Adrenal gland (tissue), 12 donors: ENCODE data around the gene RBM7. TPM values are rescaled to one million over a fixed set of nuclear protein-coding genes. Genes with fewer than 3 reads are reported as not detected.

Experiments used
- DNase-seq, 7 donors: peaks; one replicate each; pipeline ENCODE4 v3.0.0-alpha.2; 2019 to 2020
- H3K27ac ChIP-seq, 5 donors: fragments of 200-600 bp; sonication (generic) in 4 of 5; 1 replicate in 3 of 5; 2 replicates in 2 of 5; pipeline versions ENCODE4 v1.5.1 to v1.8.0; 2016 to 2020; ENCODE audit warnings: mild to moderate bottlenecking in 1 of 5
- H3K27me3 ChIP-seq: fragments of 200-600 bp; 2 replicates; pipeline ENCODE4 v1.8.0; 2021
- H3K36me3 ChIP-seq, 2 donors: fragments of 200-600 bp; replicated peaks in 1 of 2; 1 replicate in 1 of 2; 2 replicates in 1 of 2; pipeline versions ENCODE4 v1.5.1 to v1.8.0; 2018 to 2022
- H3K4me1 ChIP-seq, 2 donors: fragments of 200-600 bp; replicated peaks in 1 of 2; 1 replicate in 1 of 2; 2 replicates in 1 of 2; pipeline versions ENCODE4 v1.5.1 to v1.8.0; 2018 to 2021
- H3K4me3 ChIP-seq, 4 donors: fragments of 200-600 bp; sonication (generic) in 3 of 4; one replicate each; pipeline ENCODE4 v1.5.1; 2016 to 2018
- H3K9me3 ChIP-seq, 3 donors: fragments of 200-600 bp; sonication (generic) in 1 of 3; replicated peaks in 1 of 3; 1 replicate in 2 of 3; 2 replicates in 1 of 3; pipeline versions ENCODE4 v1.5.1 to v1.8.0; 2016 to 2021
- POLR2A ChIP-seq, 2 donors: fragments of 450-650 bp; IDR thresholded peaks; one replicate each; pipeline ENCODE4 v1.6.1; 2017; ENCODE audit warnings: antibody characterized with exemption in 2 of 2, mild to moderate bottlenecking in 2 of 2, moderate library complexity in 1 of 2
- WGBS, 4 donors: extraction: QIAGEN DNeasy Blood & Tissue Kit in 2 of 4; methylation state at CpG; one replicate each; pipeline versions ENCODE4 v1.1.5 to v1.1.7; 2013 to 2017; 5-methylcytosine and 5-hydroxymethylcytosine counted together
- intact Hi-C, 2 donors: fragments of 100-400 bp; cut with DNase I; formaldehyde crosslinking; loops; one replicate each; pipeline versions ENCODE4 v1.14.1 to v1.15.0; 2022 to 2023
- polyA plus RNA-seq, 3 donors: library from polyadenylated mRNA; stranded (reverse); fragments of 200-250 nt in 2 of 3; fragments of 350-450 nt in 1 of 3; fragmentation: Illumina TruSeq in 1 of 3; extraction: RNeasy Lipid Tissue Mini Kit (QIAGEN cat#74804) in 1 of 3; gene quantifications; one replicate each; pipeline ENCODE4 v1.2.3, GENCODE V29; 2013 to 2014
- total RNA-seq, 9 donors: library from RNA; depleted of rRNA in 4 of 9; stranded (reverse); fragments of >200 nt in 4 of 9; fragments of 120-200 nt in 1 of 9; fragmentation: NEBNext Ultra II Directional in 1 of 9; extraction: Animal tissue kit (Norgen Biotek cat#: 25700) in 1 of 9; gene quantifications; one replicate each; pipeline versions ENCODE4 v1.1.0 to v1.2.4, GENCODE V29; 2013 to 2023
- TF ChIP-seq, protein P1 (sequence below), 6 experiments: fragments of 450-650 bp in 4 of 6; fragments of 200-600 bp in 2 of 6; sonication (generic) in 1 of 6; IDR thresholded peaks; 1 replicate in 5 of 6; 2 replicates in 1 of 6; pipeline versions ENCODE4 v1.5.1 to v1.8.0; 2016 to 2021; ENCODE audit warnings: antibody characterized with exemption in 6 of 6, mild to moderate bottlenecking in 2 of 6, moderate library complexity in 1 of 6
- donor health status: healthy with polysubstance abuse.
- donor health status: Bipolar disorder and iron deficiency.
- donor health status: DM: yes; HTN: yes; CAD: no.
- donor health status: DM: no; HTN: no; CAD: no.
- donor health status: DM: no; HTN: no; CAD: no.
- donor health status: DM: yes; HTN: yes; CAD: no.

RBM7 gene
- total and polyA plus RNA-seq, 12 donors, result 1.7 to 29.2 (median 18.8) TPM

DNA sequence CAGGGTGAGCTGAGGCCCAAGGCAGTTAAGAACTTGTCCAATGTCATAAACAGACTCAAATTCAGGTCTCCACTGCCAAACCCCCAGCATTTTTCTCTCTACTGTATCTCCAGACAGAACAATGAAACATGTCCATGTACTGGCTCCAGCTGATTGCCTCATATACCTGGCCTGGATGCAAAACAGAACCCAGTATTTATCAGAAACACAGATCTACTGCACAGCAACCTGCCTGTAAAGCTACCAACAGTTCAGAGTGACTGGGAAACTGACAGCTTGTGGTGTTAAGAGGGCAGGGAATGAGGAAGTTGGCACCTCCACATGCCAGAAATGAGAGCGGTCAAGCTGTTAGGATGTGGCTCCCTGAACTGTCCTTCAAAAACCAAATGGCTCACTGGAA, 41.8 kb upstream of the RBM7 start:
- no peaks in the 10 kb centered on the region for H3K36me3 ChIP-seq
- H3K9me3 ChIP-seq, result no peaks in the 10 kb centered on the region
- no peaks in the 10 kb centered on the region for H3K4me1 ChIP-seq
- DNase-seq, result no peak
- peaks cover 5% of the 10 kb centered on the region for H3K27me3 ChIP-seq
- H3K4me3 ChIP-seq, result no peak overlapping the region
- WGBS, 4 donors, result 58 to 83% (median 68%) methylated on average over 1 of the region's 1 CpG
- TF ChIP-seq, protein P1, sequence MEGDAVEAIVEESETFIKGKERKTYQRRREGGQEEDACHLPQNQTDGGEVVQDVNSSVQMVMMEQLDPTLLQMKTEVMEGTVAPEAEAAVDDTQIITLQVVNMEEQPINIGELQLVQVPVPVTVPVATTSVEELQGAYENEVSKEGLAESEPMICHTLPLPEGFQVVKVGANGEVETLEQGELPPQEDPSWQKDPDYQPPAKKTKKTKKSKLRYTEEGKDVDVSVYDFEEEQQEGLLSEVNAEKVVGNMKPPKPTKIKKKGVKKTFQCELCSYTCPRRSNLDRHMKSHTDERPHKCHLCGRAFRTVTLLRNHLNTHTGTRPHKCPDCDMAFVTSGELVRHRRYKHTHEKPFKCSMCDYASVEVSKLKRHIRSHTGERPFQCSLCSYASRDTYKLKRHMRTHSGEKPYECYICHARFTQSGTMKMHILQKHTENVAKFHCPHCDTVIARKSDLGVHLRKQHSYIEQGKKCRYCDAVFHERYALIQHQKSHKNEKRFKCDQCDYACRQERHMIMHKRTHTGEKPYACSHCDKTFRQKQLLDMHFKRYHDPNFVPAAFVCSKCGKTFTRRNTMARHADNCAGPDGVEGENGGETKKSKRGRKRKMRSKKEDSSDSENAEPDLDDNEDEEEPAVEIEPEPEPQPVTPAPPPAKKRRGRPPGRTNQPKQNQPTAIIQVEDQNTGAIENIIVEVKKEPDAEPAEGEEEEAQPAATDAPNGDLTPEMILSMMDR (IDR thresholded peaks at IDR 0.05), result no peak
- no peak for TF ChIP-seq POLR2A (IDR thresholded peaks at IDR 0.05)
- intact Hi-C loops, result loop anchor here in 1 of 2 donors (10.0 kb wide), 1 partner anchor 86 kb away; no protein-coding TSS in a partner anchor
- H3K27ac ChIP-seq, result no peak overlapping the region

DNA sequence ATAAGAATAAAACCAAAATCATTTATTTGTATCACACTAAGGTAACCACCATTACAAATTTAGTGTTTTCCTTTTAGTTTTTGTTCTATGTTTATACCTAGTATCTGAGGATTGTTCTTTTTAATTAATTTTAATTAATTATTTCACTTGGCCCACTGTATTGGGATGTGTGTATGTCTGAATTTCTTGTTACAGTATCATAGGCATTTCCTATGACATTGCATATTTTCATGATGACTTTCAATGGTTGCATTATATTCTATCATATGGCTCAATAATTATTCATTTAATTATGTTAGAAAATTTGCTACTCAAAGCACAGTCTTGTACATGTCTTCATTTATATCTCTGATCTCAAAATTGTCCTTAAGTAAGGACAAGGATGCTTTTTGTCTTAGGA, 41.1 kb upstream of the RBM7 start:
- no peaks in the 10 kb centered on the region for H3K4me1 ChIP-seq
- no peak for DNase-seq
- H3K36me3 ChIP-seq, result no peaks in the 10 kb centered on the region
- no peak overlapping the region for H3K27ac ChIP-seq
- no peak overlapping the region for H3K4me3 ChIP-seq
- H3K27me3 ChIP-seq, result peaks cover 5% of the 10 kb centered on the region
- intact Hi-C loops, result loop anchor here in 1 of 2 donors (10.0 kb wide), 1 partner anchor 85 kb away; no protein-coding TSS in a partner anchor
- H3K9me3 ChIP-seq, result no peaks in the 10 kb centered on the region
- TF ChIP-seq, protein P1 (IDR thresholded peaks at IDR 0.05), result no peak
- no peak for TF ChIP-seq POLR2A (IDR thresholded peaks at IDR 0.05)

DNA sequence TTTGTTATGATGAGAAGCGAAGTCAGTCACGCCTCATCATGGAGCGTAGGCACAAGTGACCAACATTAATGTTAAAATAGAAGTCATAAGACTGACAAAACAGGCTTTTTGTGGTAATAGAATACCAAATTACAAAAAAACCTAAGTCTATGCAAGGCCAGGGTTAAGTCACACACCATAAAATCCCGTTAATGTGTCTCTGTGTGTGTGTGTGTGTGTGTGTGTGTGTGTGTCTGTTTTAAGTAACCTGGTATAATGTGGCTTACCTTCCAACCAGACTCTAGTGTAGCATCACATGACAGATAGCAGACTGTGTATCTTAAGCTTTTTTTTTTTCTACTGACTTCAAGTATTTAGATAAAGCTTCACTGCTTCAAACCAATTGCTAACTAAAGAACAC, 38.1 kb upstream of the RBM7 start:
- Histone ChIP-seq H3K27ac (no peak overlapping the region), H3K4me1 (no peaks in the 10 kb centered on the region), H3K9me3 (no peaks in the 10 kb centered on the region), H3K4me3 (no peak overlapping the region), H3K27me3 (peaks cover 5% of the 10 kb centered on the region), H3K36me3 (no peaks in the 10 kb centered on the region)
- WGBS, 4 donors, result 73 to 85% (median 81%) methylated on average over 4 of the region's 4 CpGs
- intact Hi-C loops, result no loop called here
- TF ChIP-seq POLR2A (IDR thresholded peaks at IDR 0.05), result no peak
- TF ChIP-seq, protein P1 (IDR thresholded peaks at IDR 0.05), result no peak
- DNase-seq, result no peak

DNA sequence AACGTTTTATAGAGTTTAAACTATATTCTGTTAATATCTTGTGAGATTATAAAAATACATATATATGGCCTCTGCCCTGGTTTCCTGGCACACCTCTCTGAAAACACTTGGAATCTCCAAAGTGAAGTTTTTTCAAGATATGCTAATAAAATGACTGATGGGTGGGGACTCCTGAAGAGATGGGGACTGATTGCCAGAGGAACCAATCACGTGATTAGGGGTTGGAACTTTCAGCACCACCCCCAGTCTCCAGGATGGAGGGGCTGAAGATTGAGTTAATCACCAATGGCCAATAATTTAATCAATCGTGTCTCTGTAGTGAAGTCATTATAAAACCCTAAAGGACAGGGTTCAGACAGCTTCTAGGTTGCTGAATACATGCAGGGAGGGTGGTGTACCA, 37.5 kb upstream of the RBM7 start:
- no peak for DNase-seq
- intact Hi-C loops, result no loop called here
- Histone ChIP-seq H3K36me3 (no peaks in the 10 kb centered on the region), H3K9me3 (no peaks in the 10 kb centered on the region), H3K27ac (no peak overlapping the region), H3K4me1 (no peaks in the 10 kb centered on the region), H3K4me3 (no peak overlapping the region), H3K27me3 (peaks cover 5% of the 10 kb centered on the region)
- TF ChIP-seq, protein P1 (IDR thresholded peaks at IDR 0.05), result no peak
- no peak for TF ChIP-seq POLR2A (IDR thresholded peaks at IDR 0.05)
- WGBS, 4 donors, result 50 to 57% (median 53%) methylated on average over 3 of the region's 3 CpGs
